DMS79 treated with DMSO at 0.1 percent for 48 hours (cell line): ENCODE results near the gene RBM26.
"Not testable (repeated sequence)": the region's sequence is repeated elsewhere in the genome, so short reads cannot be mapped to it uniquely, and the experiment has no call there.

Experiments used
- DNase-seq: peaks from one replicate; lab custom pipeline; 2025; lab: John Stamatoyannopoulos, UW

Gene RBM26

DNA sequence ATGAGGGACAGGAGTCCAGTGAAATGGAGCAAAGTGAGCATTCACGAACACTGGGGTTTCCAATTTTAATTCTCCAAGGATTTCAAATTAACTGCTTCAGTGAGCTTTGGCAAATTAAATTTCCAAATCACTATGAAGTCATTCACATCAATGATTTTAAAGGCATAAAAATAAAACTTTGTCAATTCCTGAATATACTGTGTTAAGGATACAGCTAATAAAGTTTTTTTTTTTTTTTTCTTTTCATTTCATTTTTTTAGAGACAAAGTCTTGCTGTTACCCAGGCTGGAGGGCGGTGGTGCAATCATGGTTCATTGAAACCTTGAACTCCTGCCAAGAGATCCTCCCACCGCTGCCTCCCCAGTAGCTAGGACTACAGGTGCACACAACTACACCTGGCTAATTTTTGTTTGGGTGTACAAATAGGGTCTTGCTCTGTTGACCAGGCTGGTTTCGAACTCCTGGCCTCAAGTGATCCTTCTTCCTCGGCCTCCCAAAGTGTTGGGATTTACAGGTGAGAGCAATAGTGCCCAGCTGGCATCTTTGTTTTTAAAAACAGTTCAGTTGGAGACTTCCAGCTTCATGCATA lies 21.9 kb downstream of the RBM26 start:
- no peak for DNase-seq

DNA sequence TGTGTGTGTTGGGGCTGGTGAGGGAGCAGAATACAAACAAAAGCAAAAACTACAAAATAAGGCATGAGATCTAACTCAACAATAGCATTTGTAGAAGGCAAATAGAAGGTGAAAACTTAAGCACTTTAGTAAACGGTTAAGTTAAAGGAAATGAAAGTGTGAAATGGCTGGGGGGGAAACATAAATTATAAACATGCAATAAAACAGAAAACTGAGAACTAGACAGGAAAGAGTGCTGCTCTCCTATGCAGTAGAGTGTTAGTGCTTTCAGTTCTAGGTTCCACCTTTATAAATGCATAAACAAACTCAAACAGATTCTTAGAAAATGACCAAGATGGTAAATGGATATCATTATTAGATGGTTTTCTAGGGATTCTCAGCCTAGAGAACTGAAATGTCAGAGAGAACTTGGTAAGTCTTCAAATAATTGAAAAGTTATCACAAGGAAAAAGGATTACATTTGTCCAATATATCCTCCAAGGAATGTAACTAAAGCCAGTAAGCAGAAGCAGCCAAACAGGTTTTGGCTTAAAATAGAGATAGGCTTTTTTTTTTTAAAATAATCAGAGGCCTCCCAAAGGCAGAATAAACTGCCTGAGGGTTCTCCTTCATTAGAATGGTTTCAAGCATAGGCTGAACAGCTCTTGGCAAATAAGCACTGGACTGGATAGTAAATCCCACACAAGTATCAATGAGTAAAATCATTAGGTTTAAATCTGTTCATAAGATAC lies 23.3 kb downstream of the RBM26 start:
- no peak for DNase-seq

DNA sequence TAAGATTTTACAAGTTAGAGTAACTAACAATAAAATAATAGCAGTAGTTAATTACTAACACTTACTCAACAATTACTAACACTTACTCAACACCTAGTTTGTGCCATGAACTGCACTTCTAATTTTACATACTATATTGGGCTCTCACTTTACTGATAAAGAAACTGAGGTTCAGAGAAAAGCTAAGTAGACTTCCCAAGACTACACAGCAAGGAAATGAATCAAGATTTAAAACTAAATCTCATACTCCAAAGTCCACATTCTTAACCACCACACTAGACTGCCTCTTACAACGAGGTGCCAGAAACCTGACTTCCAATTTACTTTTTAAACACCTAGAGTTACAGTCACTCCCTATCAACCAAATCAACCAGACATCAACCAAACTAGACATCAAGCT lies 25.1 kb downstream of the RBM26 start:
- DNase-seq = no peak

DNA sequence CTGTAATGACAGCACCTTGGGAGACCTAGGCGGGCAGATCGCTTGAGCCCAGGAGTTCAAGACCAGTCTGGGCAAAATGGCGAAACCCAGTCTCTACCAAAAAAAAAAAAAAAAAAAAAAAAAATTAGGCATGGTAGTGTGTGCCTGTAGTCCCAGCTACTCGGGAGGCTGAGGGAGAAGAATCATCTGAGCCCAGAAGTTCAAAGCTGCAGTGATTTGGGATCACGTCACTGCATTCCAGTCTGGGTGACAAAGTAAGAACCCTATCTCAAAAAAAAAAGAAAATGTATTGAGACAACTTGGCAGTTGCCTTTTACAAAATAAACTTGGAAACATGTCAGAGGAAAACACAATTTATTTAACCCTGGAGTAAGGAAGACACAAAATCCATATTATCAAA lies 26.8 kb downstream of the RBM26 start:
- no peak for DNase-seq

DNA sequence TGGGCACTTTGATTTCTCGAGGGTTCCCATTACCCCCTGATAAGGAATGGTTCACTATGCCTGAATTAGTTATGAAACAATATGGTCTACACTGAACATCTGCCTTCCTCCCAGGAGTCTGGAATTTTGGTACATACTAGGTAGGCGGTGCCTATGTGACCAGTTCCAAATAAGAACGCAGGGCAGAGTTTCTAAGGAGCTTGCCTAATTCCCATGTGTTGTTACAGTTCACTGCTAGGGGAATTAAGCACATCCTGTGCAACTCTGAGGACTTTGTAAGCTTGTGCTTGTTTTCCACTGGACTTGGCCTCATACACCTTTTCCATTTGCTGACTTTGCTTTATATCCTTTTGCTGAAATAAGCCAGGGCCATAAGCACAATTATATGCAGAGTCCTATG lies 29.2 kb downstream of the RBM26 start:
- no peak for DNase-seq

DNA sequence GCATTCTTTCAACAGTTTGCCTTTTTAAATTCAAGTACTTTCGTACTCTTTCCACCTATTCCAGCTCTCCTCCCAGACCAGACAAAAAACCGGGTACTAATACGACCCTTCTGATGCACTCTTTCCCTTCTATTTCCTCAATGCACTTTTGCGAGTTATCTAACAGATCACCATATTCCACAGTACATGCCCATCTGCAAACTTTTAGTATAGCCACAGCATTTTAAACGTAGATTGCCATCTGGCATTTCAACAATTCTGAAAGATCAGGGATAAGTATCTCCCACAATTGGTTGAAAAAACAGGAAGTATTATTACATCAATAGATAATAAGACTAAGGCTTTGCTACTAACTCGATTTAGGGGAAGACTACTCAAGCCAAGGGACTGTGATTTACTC lies 31.5 kb downstream of the RBM26 start:
- DNase-seq = no peak

DNA sequence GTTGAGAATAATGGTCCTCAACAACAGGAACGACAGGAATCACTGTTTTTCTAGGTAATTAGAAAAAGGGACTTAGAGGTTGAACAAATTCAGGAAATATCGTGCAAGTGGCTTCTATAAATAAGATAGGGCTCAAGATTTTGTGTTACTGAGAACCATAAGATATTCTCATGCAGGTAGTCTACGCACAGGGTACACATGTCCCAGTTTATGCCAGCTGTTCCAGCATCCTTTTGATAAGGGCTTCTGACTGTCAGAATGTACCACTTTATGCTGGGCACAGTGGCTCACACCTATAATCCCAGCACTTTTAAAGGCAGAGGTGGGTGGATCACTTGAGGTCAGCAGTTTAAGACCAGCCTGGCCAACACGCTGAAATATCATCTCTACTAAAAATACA lies 32.1 kb downstream of the RBM26 start:
- no peak for DNase-seq

DNA sequence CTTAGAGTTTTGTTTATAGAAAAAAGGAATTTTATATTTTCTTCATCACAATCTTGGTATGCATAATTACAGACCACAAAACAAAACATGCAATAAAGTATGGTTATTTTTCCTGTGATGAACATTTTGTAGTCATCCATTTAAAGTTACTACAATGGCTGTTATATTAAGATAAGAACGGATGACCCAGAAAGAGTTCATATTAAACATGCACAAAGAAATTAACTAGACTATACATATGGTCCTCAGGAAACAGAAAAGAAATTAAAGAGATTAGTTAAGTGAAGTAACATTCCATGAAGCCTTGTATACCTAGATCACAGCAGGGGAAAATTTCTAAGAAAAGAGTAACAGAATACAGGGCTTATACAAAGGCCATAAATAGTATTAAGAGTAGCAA lies 36.8 kb downstream of the RBM26 start:
- DNase-seq = no peak

DNA sequence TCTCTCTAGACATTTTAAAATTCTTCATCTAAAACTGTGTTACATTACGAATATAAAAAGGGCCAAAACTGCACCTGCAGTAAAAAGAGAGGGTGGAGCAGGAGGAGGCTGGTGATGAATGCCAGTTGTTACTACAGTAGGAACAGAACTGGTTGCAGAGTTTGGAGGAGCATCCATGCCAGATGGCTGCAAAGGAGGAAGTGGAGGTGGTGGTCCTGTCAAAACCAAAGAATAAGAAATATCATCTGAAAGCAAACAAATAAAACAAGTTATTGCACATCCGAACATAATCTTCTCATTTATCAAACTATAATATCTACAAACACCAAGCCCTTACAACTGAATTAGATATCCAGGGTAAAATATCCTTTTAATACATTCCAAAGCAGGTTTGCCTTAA lies 40.1 kb downstream of the RBM26 start:
- DNase-seq = no peak

DNA sequence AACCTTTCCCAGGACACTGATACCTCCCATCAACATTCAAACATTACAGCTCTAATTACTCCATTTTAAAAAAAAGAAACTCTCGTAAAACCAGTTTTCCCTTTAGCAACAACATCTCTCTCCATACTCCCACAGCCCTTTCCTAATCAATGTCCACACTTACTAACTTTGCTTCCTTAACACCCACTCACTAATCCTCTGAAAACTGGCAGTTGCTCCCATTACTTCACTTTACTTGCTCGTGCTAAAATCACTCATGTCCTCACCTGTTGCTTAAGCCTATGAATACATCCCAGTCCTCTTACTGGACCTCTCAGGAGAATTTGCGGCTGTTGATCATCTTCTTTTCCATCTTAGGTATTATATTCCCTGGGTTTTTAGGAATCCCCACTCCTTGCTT lies 44.8 kb downstream of the RBM26 start:
- DNase-seq = no peak

DNA sequence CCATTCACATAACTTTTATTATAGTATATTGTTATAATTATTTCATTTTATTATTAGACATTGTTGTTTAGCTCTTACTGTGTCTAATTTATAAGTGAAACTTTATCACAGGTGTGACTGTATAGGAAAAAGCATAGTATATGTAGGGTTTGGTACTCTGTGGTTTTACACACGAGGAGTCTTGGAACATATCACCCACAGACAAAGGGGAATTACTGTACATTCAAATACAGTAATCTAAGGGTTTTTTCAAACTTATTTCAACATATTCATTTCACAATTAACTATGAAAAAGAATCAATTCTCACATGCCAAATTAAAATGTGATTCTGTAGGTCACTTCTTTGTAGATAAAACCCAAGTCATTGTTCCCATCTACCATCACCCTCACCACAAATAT lies 46.0 kb downstream of the RBM26 start:
- DNase-seq = no peak

DNA sequence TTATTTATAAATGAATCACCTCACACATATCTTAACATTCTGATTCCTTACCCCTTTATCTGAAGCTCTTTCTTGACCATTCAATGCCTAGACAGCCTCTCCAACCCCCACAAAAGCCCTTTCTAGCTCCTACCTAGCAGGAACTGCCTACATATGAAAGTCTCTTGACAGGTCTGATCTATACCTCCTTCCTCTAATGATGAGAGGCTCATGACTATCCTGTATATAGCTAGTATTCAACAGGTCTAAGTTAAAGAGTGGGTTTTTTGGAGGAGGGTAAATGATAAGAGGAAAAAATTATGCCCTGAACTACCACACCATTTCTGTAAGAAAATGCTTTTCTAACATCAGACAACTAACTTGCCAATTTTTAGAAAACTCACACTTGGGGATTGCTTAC lies 47.0 kb downstream of the RBM26 start:
- no peak for DNase-seq

DNA sequence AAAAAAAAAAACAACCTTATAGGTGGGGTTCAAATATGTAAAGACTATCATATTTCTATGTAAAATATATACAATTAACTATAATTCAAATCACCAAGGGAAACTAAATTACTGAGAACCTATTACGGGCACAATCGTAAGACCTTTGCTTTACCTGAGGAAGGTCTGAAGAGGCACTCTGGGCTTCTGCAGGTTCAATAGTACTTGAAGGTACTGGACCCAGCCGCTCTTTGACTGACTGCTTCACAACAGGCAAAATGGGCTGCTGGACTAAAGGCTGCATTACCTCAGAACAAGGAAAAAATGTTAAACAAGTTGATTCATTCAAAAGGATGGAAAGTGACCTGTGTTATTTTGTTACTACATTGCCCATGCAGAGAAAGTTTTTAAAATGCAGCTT lies 51.8 kb downstream of the RBM26 start:
- no peak for DNase-seq

DNA sequence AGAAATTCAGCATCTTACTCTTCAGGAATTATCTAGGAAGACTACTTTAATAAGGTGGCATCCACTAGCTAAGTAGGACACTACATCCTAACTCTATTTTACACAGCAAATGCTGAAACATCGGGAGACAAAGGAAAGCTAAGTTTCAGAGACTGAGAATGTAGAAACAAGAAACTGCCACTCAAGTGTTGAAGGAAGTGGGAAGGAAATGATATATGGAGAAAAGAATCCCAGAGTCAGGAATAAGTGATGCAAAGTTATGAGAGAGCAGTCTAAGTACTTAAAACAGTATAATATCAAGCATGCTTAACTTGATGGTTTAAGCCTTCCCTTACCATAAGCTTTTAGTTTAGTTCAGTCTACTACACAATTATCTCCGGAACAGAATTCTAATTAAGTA lies 52.4 kb downstream of the RBM26 start:
- no peak for DNase-seq

DNA sequence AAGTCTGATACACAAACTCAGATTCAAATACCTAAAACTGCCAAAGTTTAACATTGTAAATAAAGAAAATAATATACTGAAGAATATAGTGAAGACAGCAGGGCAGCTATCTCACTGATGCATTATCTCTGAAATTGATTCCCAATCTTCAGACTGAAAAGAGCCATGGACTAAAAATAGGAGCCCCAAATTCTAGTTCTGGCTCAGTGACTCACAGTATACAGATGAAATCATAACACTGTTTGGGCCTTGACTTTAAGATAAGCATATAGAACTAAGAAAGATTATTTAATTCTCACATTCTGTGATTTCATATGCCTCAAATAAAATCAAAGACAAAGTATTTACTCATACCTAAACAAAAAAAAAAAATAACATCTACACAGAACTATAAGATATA lies 53.9 kb downstream of the RBM26 start:
- DNase-seq = no peak

DNA sequence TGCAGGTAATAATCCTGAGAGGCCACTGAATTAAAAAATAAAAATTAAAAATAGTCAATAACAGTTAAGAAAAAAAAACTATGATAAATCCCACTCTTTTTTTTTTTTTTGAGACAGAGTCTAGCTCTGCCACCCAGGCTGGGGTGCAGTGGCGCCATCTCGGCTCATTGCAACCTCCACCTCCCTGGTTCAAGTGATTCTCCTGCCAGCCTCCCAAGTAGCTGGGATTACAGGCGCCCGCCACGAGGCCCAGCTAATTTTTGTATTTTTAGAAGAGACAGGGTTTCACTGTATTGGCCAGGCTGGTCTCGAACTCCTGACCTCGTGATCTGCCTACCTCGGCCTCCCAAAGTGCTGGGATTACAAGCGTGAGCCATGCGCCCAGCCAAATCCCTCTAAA lies 56.4 kb downstream of the RBM26 start:
- DNase-seq = not testable (repeated sequence)

DNA sequence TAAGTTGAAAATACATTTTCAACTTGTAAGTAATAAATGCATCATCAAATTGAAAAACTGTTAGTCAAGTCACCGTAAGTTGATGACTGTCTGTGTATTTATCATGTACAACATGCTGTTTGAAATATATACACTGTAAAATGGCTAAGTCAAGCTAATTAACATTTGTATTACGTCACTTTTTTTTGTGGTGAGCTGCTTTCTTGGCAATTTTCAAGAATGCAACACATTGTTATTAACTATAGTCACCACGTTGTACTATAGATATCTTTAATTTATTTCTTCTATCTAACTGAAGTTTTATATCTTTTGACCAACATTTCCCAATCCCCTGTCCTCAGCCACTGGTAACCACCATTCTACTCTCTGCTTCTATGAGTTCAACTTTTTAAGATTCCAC lies 57.0 kb downstream of the RBM26 start:
- DNase-seq = no peak

DNA sequence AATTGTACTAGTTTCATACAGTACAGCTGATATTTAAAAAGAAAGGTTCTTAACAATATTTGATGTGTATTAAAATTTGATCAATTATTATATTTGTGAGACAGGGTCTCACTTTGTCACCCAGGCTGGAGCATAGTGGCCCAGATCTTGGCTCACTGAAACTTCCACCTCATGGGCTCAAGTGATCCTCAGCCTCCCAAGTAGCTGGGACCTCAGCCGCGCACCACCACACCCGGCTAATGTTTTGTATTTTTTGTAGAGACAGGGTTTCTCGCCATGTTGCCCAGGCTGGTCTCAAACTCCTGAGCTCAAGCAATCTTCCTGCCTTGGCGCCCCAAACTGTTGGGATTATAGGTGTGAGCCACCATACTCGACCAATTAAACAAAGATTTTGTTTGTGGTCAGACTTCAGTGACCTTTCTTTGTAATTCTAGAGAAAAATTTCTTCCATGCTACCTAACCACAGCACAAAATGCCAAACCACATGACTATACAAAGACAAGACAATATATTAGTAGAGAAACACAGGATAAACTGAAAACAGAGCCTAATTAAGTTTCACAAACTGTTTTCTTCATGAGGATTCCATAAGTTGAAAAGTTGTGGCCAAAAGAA lies 59.6 kb downstream of the RBM26 start:
- no peak for DNase-seq

DNA sequence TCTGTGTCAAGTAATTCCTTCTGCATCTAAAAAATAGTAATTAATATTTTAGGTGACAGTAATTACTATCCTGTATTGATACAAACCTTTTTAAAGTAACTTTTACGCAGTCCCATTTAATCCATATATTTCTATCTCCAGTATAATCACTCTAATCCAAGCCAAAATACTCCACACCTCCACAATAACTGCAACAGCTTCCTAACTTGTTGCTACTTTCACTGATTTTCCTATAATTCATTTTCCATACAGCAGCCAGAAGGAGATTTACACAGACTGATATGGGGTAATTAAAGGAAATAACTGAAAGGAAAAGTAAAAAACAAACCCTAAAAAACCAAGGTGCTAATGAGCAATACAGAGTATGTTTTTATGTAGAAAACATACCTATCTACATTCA lies 64.9 kb downstream of the RBM26 start:
- no peak for DNase-seq

DNA sequence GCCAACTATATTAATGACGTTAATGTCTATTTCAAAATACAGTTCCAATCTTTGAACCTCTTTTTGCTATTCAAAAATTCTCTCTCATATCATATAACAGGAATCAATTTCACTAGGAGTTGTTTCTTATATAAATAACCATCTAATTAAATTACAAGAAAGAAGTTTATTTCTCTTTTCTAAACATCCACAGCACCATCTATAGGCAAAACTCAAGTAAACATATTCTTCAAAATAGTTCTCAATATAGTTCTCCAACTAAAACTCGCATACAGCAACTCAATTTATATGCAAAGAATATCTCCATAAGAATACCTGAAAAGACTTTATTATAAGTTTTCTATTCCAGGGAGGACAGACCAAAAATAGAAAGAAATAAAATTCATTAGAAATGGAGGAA lies 65.6 kb downstream of the RBM26 start:
- DNase-seq = no peak

DNA sequence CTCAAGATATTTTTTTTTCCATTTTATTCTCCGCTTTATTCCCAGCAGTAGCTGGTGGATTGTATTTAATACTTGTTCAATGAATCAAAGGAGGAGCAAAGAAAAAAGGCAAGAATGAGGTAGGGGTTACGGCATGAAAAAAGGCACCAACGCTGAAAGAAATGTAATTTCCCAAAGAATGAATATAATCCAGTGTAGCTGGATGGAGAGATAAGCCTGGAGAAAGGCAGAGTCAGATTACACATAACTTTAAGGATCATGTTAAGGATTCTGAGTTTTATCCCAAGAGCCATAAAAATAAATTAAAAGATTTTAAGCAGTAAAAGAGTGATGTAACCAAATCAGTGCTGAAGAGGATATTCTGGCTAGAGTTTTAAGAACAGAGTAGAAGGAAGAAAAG lies 67.7 kb downstream of the RBM26 start:
- DNase-seq = no peak

DNA sequence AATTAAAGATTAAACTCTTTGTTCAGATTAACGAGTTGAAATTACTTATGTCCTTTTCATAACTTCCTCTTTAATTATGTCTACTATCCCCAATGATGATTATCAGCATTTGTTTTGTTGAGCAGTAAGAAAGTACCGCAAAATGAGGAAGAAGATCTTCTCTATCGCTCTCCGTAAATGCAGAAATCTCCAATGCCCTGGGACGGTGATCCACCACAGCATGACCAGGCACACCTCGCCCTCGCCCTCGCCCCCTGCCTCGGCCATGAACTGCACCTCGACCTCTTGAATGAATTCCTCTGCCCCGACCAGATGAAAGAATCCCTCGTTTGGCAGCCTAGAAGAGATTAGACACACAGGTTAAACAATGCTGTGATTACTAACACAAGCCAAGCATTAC lies 69.1 kb downstream of the RBM26 start:
- no peak for DNase-seq

DNA sequence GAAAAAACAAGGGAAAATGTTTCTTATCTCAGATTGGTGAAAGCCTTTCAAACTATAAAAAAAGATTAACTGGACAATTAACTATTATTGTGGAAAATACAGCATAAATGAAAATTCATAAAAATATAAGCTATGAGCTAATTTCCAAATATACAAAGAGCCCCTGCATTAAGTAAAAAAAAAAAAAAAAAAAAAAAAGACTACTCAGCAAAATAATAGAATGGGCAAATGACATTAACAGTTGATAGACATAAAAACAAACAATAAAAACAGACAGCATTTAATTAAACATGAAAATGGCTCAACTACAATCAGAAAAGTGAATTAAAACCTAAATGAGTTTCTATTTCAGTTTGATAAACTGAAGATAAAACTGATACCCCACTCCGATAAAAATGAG lies 77.5 kb downstream of the RBM26 start:
- DNase-seq = no peak

DNA sequence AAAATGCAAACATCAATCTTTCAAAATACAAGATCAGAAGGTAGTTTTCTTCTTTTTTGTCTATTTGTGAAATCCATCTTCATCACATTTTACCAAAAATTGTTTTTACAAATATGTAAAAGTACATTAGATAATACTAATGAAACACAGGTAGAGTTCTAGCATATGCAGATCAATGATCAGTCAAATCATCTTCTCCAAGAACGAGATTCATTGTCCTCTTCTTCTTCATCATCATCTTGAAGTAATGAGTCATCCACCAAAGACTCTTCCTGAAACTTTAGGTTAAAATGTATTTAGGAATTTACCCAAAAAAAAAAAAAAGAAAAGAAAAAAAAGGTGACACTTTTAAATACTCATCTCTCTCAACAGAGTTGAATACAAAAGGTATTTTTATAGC lies 85.6 kb downstream of the RBM26 start:
- no peak for DNase-seq
